K562 (cell line): ENCODE data around the gene DOCK3.

Experiments
- CAMTA2 ChIP-seq: fragments of 250-450 bp; sonication (Bioruptor Pico); conservative IDR thresholded peaks from 2 replicates; pipeline ENCODE4 v1.5.1; 2022
- ZNF146 ChIP-seq: IDR thresholded peaks from one replicate; pipeline ENCODE4 v1.6.1; 2018; ENCODE audit warnings: missing compliant biosample characterization; ENCODE audit not compliant: unreplicated experiment
- ZNF699 ChIP-seq: fragments of 250-450 bp; sonication (Bioruptor Pico); IDR thresholded peaks from 2 replicates; pipeline ENCODE4 v1.8.0; 2021; ENCODE audit warnings: mild to moderate bottlenecking, moderate library complexity; ENCODE audit not compliant: insufficient replicate concordance
- TF ChIP-seq, protein P1 (sequence below): fragments of 250-450 bp; sonication (Bioruptor Pico); IDR thresholded peaks from 2 replicates; pipeline ENCODE4 v1.8.0; 2021; ENCODE audit warnings: moderate library complexity, mild to moderate bottlenecking, inconsistent platforms

DNA sequence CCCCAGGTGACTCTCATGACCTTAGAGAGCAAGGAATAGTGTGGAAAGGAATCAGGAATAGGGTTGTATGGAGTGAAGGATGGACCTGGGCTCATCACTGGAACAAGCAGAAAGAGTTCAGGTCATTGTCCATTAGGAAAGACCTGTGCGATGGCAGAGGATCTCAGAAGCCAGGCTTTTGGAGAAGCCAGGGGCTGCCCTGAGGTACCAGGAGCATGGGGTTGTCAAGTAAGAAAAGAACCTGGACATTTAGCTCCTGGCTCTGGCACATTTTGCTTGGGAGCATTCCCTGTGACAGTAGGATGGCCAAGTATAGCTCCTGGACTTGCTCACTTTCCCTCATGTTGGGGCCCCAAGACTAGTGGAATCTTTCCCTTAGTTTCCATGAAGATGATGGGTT lies 657.4 kb downstream of the DOCK3 start:
- TF ChIP-seq CAMTA2: no peak
- TF ChIP-seq, protein P1, sequence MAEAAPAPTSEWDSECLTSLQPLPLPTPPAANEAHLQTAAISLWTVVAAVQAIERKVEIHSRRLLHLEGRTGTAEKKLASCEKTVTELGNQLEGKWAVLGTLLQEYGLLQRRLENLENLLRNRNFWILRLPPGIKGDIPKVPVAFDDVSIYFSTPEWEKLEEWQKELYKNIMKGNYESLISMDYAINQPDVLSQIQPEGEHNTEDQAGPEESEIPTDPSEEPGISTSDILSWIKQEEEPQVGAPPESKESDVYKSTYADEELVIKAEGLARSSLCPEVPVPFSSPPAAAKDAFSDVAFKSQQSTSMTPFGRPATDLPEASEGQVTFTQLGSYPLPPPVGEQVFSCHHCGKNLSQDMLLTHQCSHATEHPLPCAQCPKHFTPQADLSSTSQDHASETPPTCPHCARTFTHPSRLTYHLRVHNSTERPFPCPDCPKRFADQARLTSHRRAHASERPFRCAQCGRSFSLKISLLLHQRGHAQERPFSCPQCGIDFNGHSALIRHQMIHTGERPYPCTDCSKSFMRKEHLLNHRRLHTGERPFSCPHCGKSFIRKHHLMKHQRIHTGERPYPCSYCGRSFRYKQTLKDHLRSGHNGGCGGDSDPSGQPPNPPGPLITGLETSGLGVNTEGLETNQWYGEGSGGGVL (CRISPR knock-in tag): no peak
- no peak for TF ChIP-seq ZNF699 (CRISPR knock-in tag)
- TF ChIP-seq ZNF146 (CRISPR knock-in tag): no peak
